Cardiac fibroblast (primary cell): Measurements from ENCODE around the gene JAZF1.

ENCODE experiments used
- DNase-seq, 2 donors: peaks; one replicate each; pipeline versions ENCODE4 v3.0.0 to v3.0.0-alpha.2; 2010; ENCODE audit warnings: low read depth in 2 of 2
- H3K4me3 ChIP-seq, 2 donors: replicated peaks in 1 of 2; 1 replicate in 1 of 2; 2 replicates in 1 of 2; pipeline ENCODE4 v1.5.1; 2011; ENCODE audit warnings: low read depth in 2 of 2, low read length in 2 of 2, mild to moderate bottlenecking in 2 of 2, moderate library complexity in 1 of 2
- TF ChIP-seq, protein P1 (sequence below): IDR thresholded peaks from one replicate; pipeline ENCODE4 v1.5.1; 2011; ENCODE audit warnings: low read depth, mild to moderate bottlenecking, low read length, inconsistent platforms

The JAZF1 gene

DNA sequence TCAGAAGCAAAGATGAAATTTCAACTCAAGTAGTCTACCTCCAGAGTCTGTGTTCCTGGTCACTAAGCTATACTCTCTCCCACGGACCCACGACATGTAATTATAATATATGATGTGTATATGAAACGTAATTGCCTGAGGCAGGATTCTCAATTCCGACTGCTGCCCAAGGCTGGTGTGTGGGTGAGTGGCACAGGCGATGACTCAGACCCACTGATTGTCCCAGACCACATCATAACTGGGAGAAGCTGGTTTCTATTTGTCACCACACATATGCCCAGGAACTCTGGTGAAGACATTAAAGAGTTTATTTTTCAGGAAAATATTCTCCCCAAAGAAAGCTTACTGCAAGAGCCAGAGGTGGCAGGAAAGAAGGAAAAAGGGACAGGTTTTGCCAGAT, 219.3 kb downstream of the JAZF1 start:
- no peak overlapping the region for H3K4me3 ChIP-seq
- TF ChIP-seq, protein P1, sequence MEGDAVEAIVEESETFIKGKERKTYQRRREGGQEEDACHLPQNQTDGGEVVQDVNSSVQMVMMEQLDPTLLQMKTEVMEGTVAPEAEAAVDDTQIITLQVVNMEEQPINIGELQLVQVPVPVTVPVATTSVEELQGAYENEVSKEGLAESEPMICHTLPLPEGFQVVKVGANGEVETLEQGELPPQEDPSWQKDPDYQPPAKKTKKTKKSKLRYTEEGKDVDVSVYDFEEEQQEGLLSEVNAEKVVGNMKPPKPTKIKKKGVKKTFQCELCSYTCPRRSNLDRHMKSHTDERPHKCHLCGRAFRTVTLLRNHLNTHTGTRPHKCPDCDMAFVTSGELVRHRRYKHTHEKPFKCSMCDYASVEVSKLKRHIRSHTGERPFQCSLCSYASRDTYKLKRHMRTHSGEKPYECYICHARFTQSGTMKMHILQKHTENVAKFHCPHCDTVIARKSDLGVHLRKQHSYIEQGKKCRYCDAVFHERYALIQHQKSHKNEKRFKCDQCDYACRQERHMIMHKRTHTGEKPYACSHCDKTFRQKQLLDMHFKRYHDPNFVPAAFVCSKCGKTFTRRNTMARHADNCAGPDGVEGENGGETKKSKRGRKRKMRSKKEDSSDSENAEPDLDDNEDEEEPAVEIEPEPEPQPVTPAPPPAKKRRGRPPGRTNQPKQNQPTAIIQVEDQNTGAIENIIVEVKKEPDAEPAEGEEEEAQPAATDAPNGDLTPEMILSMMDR = no peak
- peak in 1 of 2 donors; percentile 35 for DNase-seq

DNA sequence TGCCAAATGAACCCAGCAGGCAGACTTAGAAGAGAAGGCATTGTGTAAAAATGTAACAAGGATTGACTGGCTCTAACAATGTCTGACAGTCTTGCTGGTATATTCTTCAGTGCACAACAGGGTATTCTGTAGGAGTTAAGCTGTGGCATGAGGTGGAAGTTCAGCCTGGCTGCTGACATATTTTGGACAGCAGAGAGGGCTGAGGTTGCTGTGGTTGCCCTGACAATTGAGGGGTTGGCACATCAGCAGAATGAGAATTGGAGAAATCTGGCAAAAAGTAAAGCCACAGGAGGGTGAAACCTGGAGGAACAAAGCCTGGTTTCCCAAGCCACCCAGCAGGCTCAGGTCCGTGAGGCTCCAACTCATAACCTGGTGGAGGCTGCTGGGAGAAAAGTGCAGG, 220.2 kb downstream of the JAZF1 start:
- DNase-seq = no peak
- TF ChIP-seq, protein P1 = no peak
- no peak overlapping the region for H3K4me3 ChIP-seq

DNA sequence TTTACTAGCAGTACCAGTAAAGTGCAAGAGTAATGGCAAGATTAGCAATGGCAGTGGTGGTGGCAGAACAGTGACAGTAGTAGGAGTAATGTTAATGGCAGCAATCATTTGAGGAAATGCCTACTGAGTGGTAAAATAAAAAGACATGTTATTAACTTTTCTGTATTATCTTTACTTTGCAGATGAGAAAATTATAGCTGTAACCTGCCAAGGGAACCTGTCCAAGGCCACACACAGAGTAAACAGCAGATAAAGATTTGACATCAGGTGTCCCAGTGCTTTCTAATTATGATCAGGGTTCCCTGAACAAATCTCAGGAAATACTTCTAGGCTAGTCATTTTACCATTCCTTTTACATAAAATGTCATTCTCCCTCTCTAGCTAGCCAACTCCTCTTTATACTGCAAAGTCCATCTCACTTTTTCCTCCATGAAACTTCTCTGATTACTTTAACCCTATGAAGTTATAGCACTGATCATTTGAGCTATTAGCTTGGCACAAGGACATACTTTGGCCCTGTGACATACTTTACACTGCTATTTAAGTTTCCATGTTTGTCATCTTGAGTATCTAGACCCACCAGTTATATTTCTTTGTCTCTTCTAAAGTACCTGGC, 221.6 kb downstream of the JAZF1 start:
- H3K4me3 ChIP-seq = no peak overlapping the region
- no peak for DNase-seq
- TF ChIP-seq, protein P1 = no peak

DNA sequence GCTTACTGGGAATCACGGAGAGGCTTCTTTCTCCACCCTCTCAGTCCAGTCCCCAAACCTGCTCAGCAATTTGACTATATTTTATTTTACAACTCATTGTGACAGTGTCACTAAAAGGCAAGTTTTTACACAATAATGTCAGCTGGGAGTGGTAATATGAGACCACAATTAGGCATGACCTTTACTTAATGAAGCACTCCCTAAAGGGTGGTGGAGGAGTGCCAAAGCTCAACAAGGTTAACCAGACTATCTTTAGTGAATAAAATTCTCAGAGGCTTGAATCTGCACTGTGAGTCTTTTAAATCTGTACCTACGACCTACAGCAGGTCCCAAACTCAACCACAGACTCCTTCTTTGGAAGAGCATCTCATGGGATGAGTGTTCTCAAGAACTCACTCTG, 225.0 kb downstream of the JAZF1 start:
- TF ChIP-seq, protein P1 = no peak
- DNase-seq = no peak
- H3K4me3 ChIP-seq = no peak overlapping the region

DNA sequence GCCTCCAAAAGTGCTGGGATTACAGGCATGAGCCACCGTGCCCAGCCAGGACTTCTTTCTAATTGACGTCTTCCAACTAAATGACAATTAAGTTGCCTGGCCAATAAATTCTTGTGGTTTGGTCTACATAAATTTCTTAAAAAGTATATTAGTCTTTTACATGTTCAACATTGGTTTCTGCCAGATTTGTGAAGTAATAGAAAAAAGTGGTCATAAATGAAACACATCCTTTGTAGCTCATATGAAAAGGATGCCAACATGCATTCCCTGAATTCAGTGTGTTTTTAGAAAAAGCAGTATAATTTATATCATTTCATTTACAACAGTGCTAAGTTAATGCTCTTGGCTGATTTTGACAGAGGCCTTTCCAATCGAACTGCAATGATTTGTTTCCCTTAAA, 225.6 kb downstream of the JAZF1 start:
- DNase-seq = no peak
- TF ChIP-seq, protein P1 = no peak
- no peak overlapping the region for H3K4me3 ChIP-seq

DNA sequence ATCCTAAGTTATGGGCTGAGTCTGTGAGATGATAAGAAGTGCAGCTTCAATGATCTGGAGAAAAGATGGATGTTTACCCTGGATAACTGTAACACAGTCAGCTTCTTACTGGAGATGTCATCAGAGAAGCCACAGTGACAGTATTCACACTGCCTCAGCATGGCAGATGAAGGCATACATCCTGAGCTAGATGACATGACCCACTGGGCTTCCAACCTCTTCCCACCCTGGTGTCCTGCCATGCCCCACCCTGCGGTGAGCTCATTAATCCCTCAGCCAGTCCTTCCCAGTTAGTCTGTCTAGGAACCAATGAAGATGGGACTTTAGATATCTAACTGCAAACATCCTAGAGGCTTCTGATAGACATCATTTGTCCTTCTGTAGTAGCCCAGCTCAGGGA, 226.8 kb downstream of the JAZF1 start:
- H3K4me3 ChIP-seq = no peak overlapping the region
- no peak for DNase-seq
- TF ChIP-seq, protein P1 = no peak

DNA sequence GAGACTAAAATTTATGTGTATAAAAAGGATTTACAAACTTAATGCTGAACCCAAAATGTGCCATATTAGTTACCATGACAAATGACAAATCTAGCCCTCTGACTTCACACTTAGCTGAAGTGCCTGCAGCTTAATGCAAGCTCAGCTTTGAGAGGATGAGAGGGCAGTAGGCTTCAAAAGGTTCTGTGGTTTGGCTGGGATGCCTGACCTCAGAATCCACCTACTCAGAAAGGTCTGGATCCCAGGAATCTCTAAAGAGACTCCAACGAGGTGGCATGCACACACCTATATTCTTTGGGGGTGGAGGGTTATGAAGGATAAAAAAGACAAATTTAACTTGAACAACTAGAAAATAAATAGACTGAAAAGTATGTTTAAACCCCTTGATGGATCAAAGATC, 227.2 kb downstream of the JAZF1 start:
- TF ChIP-seq, protein P1 = no peak
- H3K4me3 ChIP-seq = no peak overlapping the region
- no peak for DNase-seq
